ENCODE results near the gene LLGL1. TPM values are rescaled to one million over a fixed set of nuclear protein-coding genes. Genes with fewer than 3 reads are reported as not detected.

The LLGL1 gene
- total and polyA plus RNA-seq, 5 experiments from 2014 or later = 1.2 to 17.3 (median 1.9) TPM

DNA sequence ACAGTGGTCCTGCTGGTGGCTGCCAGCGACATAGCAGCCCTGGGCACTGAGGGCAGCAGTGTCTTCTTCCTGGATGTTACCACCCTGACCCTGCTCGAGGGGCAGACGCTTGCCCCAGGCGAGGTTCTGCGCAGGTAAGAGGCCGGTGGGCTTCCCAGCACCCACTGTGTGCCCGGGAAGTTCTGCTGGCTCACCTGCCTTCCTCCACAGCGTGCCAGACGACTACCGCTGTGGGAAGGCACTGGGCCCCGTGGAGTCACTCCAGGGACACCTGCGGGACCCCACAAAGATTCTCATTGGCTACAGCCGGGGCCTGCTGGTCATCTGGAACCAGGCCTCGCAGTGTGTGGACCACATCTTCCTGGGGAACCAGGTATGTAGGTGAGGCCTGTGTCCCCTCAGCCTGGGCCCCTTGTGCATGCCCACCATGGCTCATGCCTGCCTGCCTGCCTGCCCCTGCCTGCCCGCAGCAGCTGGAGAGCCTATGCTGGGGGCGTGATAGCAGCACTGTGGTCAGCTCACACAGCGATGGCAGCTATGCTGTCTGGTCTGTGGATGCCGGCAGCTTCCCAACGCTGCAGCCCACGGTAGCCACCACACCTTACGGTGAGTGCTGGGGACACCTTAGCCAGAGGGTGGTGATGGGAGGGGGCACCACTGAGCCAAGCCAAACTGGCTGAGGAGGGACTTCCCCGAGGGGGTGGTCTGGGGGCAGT is 8.5 kb downstream of the LLGL1 start:
- H3K27me3 Mint-ChIP-seq = no peaks in the 10 kb centered on the region
- POLR2A ChIA-PET = no interaction called here
- peaks cover 0 to 8% (median 2%) of the 10 kb centered on the region in 4 donors for H3K4me1 Mint-ChIP-seq
- no peak for ATAC-seq
- no peak overlapping the region for H3K4me3 Mint-ChIP-seq
- peaks cover 0 to 14% (median 0%) of the 10 kb centered on the region in 3 donors for H3K36me3 Mint-ChIP-seq
- H3K9me3 Mint-ChIP-seq = no peaks in the 10 kb centered on the region
- no peak for DNase-seq
- no peak overlapping the region for H3K27ac Mint-ChIP-seq

DNA sequence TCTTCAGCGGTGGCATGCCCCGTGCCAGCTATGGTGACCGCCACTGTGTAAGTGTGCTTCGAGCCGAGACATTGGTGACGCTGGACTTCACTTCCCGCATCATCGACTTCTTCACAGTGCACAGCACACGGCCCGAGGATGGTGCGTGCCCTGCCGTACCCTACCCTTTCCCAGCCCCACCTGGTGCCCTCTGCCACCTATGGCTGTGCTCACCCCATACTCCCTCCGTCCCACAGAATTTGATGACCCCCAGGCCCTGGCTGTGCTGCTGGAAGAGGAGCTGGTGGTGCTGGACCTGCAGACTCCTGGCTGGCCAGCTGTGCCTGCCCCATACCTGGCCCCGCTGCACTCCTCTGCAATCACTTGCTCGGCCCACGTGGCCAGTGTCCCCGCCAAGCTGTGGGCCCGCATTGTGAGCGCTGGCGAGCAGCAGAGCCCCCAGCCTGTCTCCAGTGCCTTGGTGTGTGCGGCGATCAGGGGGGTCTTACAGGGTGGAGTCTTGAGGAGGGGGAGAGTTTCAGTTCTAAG is 9.5 kb downstream of the LLGL1 start:
- POLR2A ChIA-PET = no interaction called here
- Mint-ChIP-seq H3K36me3 (peaks cover 0 to 20% (median 0%) of the 10 kb centered on the region in 3 donors), H3K4me3 (no peak overlapping the region), H3K4me1 (peaks cover 0 to 5% (median 2%) of the 10 kb centered on the region in 4 donors), H3K27ac (no peak overlapping the region), H3K27me3 (no peaks in the 10 kb centered on the region), H3K9me3 (no peaks in the 10 kb centered on the region)
- DNase-seq (no peak), ATAC-seq (no peak)

DNA sequence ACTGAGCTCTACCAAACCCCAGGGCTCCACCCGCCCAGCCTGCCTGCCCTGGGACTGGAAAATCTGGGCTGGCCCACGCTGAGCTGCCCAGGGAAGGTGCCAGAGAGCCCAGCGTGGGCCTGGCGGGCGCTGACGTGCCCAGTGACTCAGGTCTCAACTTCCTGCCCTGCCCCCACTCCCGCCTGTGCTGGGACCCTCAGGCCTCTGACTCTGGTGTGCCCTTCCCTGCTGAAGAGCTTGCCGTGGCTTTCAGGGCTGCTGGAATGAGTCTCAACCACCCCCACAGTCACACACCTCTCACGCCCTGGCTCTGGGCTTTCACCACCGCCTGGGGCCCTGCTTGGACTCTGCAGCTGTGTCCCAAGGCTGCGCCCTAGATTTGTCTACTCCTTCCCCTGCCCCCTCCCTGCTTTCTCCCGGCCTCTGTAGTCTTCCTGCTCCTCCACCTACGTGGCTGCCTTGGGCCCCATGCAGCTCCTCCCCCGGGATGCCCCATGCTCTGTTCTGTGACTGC is 10.4 kb downstream of the LLGL1 start:
- H3K9me3 Mint-ChIP-seq = no peaks in the 10 kb centered on the region
- H3K4me3 Mint-ChIP-seq = no peak overlapping the region
- H3K27ac Mint-ChIP-seq = no peak overlapping the region
- no peaks in the 10 kb centered on the region for H3K27me3 Mint-ChIP-seq
- H3K36me3 Mint-ChIP-seq = peaks cover 0 to 23% (median 0%) of the 10 kb centered on the region in 3 donors
- H3K4me1 Mint-ChIP-seq = peaks cover 0 to 6% (median 0%) of the 10 kb centered on the region in 4 donors
- DNase-seq (no peak), ATAC-seq (no peak)
- POLR2A ChIA-PET = no interaction called here

DNA sequence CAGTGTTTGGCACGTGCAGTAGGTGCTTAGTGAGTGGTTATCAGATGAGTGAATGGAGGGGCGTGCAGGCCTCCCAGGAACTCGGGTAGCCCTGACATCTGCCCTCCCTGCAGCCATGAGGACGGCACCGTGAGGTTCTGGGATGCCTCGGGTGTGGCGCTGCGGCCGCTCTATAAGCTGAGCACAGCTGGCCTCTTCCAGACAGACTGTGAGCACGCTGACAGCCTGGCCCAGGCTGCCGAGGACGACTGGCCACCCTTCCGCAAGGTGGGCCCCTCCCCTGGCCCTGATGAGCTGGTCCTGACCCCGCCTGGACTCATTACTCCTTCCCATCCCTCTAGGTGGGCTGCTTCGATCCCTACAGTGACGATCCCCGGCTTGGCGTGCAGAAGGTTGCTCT is 11.1 kb downstream of the LLGL1 start:
- H3K9me3 Mint-ChIP-seq = no peaks in the 10 kb centered on the region
- H3K4me3 Mint-ChIP-seq = no peak overlapping the region
- DNase-seq = no peak
- peaks cover 0 to 23% (median 0%) of the 10 kb centered on the region in 3 donors for H3K36me3 Mint-ChIP-seq
- H3K4me1 Mint-ChIP-seq = peaks cover 0 to 6% (median 0%) of the 10 kb centered on the region in 4 donors
- POLR2A ChIA-PET = no interaction called here
- H3K27ac Mint-ChIP-seq = no peak overlapping the region
- ATAC-seq = no peak
- H3K27me3 Mint-ChIP-seq = no peaks in the 10 kb centered on the region

DNA sequence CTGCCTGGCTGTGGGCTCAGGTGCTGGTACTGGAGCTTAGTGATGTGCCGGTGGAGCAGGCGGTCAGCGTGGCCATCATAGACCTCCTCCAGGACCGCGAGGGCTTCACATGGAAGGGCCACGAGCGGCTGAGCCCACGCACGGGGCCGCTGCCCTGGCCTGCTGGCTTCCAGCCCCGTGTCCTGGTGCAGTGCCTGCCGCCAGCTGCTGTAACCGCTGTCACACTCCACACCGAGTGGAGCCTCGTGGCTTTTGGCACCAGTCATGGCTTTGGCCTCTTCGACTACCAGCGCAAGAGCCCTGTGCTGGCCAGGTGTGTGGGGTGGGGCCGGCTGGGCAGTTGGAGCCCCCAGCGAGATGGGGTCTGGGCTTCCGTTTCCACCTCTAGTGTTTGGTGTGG is 12.0 kb downstream of the LLGL1 start:
- Mint-ChIP-seq H3K9me3 (no peaks in the 10 kb centered on the region), H3K27me3 (no peaks in the 10 kb centered on the region), H3K4me3 (no peak overlapping the region), H3K4me1 (peaks cover 0 to 6% (median 0%) of the 10 kb centered on the region in 4 donors), H3K27ac (no peak overlapping the region), H3K36me3 (peaks cover 0 to 23% (median 0%) of the 10 kb centered on the region in 3 donors)
- no peak for DNase-seq
- POLR2A ChIA-PET = no interaction called here
- no peak for ATAC-seq

DNA sequence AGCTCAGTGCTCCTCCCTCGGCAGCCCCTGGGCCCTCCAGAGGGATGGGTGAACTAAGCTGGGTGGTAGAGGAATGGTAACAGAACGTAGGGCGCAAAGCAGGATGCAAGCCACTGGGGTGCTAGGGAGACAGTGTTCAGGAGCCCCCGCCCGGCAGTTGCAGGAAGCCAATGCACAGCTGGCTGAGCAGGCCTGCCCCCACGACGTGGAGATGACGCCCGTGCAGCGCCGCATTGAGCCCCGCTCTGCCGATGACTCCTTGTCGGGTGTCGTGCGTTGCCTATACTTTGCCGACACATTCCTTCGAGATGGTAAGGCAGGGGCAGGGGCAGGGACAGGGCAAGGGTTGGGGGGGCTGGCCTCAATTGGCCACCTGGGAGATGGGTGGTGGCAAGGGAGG is 12.9 kb downstream of the LLGL1 start:
- Mint-ChIP-seq H3K9me3 (no peaks in the 10 kb centered on the region), H3K4me1 (peaks cover 0 to 6% (median 0%) of the 10 kb centered on the region in 4 donors), H3K27ac (peak overlapping the region in 1 of 10 donors; percentile 37), H3K4me3 (no peak overlapping the region), H3K27me3 (no peaks in the 10 kb centered on the region), H3K36me3 (peaks cover 0 to 25% (median 0%) of the 10 kb centered on the region in 3 donors)
- no peak for DNase-seq
- POLR2A ChIA-PET = no interaction called here
- ATAC-seq = no peak

DNA sequence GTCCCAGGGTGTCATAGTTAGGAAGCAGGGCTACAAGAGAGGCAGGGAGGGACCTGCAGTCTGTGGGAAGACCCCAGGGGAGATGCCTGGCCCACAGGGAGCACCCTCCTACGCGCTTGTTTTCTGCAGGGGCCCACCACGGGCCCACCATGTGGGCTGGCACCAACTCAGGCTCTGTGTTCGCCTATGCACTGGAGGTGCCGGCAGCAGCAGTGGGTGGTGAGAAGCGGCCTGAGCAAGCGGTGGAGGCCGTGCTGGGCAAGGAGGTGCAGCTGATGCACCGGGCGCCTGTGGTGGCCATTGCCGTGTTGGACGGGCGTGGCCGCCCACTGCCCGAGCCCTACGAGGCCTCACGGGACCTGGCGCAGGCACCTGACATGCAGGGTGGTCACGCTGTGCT is 15.0 kb downstream of the LLGL1 start:
- ATAC-seq = no peak
- H3K4me1 Mint-ChIP-seq = peaks cover 0 to 6% (median 0%) of the 10 kb centered on the region in 4 donors
- no peaks in the 10 kb centered on the region for H3K9me3 Mint-ChIP-seq
- H3K4me3 Mint-ChIP-seq = no peak overlapping the region
- POLR2A ChIA-PET = no interaction called here
- H3K27me3 Mint-ChIP-seq = no peaks in the 10 kb centered on the region
- peak overlapping the region in 1 of 10 donors; percentile 46 for H3K27ac Mint-ChIP-seq
- no peak for DNase-seq
- peaks cover 0 to 37% (median 0%) of the 10 kb centered on the region in 3 donors for H3K36me3 Mint-ChIP-seq

DNA sequence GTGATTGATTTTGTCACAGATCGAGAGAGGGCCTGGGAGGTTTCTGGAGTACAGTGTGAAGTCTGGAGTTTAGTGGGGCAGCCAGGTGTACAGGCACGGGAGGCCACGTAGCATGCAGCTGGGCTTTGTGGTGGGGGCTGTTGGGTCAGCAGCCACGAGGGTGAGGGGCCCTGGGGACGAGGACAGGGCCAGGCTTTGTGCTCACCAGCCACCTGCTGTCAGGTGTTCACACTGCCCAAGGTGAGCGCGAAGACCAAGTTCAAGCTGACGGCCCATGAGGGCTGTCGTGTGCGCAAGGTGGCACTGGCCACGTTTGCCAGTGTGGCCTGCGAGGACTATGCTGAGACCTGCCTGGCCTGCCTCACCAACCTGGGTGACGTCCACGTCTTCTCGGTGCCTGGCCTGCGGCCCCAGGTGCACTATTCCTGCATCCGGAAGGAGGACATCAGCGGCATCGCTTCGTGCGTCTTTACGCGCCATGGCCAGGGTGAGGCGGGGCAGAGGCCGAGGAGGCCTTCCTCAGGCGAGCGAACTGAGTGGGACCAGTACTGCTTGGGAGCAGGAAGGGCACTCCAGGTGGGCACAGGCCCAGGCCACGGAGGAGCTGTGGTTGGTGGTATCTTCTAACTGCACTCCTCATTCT is 15.9 kb downstream of the LLGL1 start:
- no peaks in the 10 kb centered on the region for H3K27me3 Mint-ChIP-seq
- peak overlapping the region in 1 of 10 donors; percentile 46 for H3K27ac Mint-ChIP-seq
- H3K4me3 Mint-ChIP-seq = no peak overlapping the region
- POLR2A ChIA-PET = no interaction called here
- H3K36me3 Mint-ChIP-seq = peaks cover 0 to 39% (median 0%) of the 10 kb centered on the region in 3 donors
- no peak for DNase-seq
- ATAC-seq = no peak
- no peaks in the 10 kb centered on the region for H3K9me3 Mint-ChIP-seq
- peaks cover 0 to 6% (median 0%) of the 10 kb centered on the region in 4 donors for H3K4me1 Mint-ChIP-seq

DNA sequence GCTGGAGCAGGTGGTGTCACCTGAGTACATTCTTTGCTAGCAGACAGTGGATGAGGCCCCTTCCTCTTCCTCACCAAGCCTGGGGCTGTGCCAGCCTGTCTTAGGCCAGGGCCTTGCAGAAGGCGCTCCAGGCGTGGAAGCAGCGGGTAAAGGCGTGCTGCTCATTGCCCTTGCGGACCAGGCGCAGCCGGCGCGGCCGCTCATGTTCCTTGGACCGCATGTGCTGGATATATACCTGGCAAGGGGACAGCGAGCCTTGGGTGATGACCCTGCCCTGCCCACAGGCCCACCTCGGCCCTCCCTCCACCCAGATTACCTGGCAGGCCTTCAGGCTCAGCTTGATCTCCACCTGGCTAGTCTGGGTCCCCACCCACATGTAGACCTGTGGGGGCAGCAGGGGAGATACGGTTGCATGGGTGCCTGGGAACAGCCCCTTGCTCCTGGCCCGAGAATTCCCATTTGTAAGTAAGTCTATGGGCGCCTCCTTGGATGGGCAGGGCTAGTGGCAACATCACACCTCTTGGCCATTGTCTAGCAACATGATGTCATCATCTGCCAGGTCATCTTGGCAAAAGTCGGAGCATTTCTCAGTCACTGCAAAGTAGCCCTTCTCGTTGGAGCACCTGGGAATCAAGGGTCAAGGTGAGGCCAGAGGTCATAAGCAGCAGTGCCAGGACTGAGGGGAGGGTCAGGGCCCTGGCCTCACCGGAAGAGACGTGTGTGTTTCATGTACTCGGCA is 19.8 kb downstream of the LLGL1 start:
- no peaks in the 10 kb centered on the region for H3K9me3 Mint-ChIP-seq
- POLR2A ChIA-PET = interaction anchor here (0.5 kb wide), 1 partner anchor 1284 kb away, joined by 4 read pairs; no protein-coding TSS in a partner anchor
- DNase-seq (no peak), ATAC-seq (no peak)
- H3K36me3 Mint-ChIP-seq = peaks cover 0 to 49% (median 5%) of the 10 kb centered on the region in 3 donors
- peaks cover 2 to 5% (median 4%) of the 10 kb centered on the region in 4 donors for H3K4me1 Mint-ChIP-seq
- no peak overlapping the region for H3K4me3 Mint-ChIP-seq
- H3K27me3 Mint-ChIP-seq = no peaks in the 10 kb centered on the region
- peak overlapping the region in 2 of 10 donors; percentile 3 to 74 for H3K27ac Mint-ChIP-seq

DNA sequence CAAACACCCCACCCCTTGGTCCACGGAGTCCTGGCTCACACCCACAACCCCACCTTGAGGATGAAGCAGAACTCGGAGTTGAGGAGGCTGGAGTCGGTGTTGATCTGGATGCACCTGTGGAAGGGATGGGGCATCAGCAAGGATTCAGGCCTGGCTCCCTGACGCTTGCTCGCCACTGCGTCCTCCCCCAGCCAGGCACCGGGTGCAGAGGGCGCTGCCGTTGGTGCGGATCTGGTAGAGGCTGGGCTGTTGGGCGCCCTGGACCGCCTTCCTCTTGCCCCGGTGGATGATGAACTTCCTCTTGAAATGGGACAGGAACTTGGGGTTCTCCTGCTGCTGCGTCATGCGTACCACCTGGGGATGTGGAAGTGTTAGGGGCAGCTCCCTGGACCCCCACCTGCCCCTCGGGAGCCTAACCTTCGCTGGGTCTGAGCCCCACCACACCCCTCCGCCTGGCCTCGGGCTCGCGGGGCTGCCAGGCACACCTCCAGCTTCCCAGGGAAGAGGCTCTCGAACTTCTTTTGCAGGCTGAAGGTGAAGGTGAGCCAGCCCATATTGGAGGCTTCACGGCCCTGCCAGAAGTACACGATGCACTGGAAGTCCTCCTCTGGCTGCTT is 20.8 kb downstream of the LLGL1 start:
- Mint-ChIP-seq H3K4me3 (no peak overlapping the region), H3K9me3 (no peaks in the 10 kb centered on the region), H3K4me1 (peaks cover 2 to 5% (median 4%) of the 10 kb centered on the region in 4 donors), H3K36me3 (peaks cover 0 to 59% (median 9%) of the 10 kb centered on the region in 3 donors), H3K27ac (no peak overlapping the region), H3K27me3 (no peaks in the 10 kb centered on the region)
- ATAC-seq = no peak
- DNase-seq = no peak
- POLR2A ChIA-PET = interaction anchor here (0.5 kb wide), 1 partner anchor 1283 kb away, joined by 4 read pairs; no protein-coding TSS in a partner anchor

DNA sequence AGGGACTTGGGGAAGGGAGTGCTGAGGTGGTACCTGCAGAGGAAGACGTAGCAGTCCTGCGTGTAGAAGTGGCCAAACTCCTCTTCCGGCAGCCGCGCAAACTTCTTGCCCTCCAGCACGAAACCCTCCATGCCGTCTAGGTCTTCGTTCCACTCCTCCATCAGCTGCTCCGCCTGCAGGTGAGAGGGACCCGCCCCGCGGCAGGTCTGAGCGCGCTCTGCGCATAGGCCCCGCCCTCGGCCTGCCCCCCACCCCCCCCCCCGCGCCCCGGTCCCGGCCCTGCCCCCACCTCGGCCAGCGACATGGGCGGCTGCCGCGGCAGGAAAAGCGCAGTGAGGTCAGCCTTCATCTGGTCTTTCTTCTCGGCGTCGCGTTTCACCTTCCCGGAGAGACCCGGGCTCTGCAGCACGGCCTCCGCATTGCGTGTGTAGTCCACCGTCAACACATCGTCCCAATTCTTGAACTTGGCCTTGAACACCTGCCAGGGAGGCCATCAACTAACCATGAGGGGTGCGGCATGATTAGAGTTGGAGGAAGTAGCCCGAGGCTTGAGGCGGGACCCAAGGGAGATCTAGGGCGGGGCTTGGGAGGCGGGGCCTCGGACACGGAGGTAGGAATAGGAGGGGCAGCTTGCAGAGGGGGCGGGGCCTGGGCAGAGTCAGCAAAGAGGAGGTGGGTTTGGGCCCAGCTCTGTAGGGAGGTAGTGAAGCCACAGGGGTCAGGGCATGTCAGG is 21.6 kb downstream of the LLGL1 start:
- Mint-ChIP-seq H3K27ac (peak overlapping the region in 2 of 10 donors; percentile 34 to 56), H3K27me3 (no peaks in the 10 kb centered on the region), H3K9me3 (no peaks in the 10 kb centered on the region), H3K4me1 (peaks cover 2 to 5% (median 4%) of the 10 kb centered on the region in 4 donors), H3K4me3 (no peak overlapping the region), H3K36me3 (peaks cover 0 to 65% (median 9%) of the 10 kb centered on the region in 3 donors)
- DNase-seq (no peak), ATAC-seq (peak in 1 of 2 donors; percentile 37)
- POLR2A ChIA-PET = no interaction called here
